Heart right ventricle (tissue), 16 donors: ENCODE measurements around the gene PTGES. TPM values are rescaled to one million over a fixed set of nuclear protein-coding genes. Genes with fewer than 3 reads are reported as not detected.
A peak's percentile ranks its signal among the peaks of the same experiment; 100 is the strongest.

Experiments
- ATAC-seq, 8 donors: fragments of 200-7000 bp; cut with Tn5 transposase; one replicate each; pipeline ENCODE4 v1.9.1; 2020; ENCODE audit warnings: mild to moderate bottlenecking in 8 of 8, moderate library complexity in 8 of 8, moderate number of reproducible peaks in 1 of 8
- DNase-seq, 2 donors: peaks; one replicate each; pipeline ENCODE4 v3.0.0-alpha.2; 2020
- H3K27ac ChIP-seq, 10 donors: fragments of 200-600 bp; sonication (generic) in 2 of 10; one replicate each; pipeline versions ENCODE4 v1.5.0 to v1.8.0; 2020 to 2022; ENCODE audit warnings: mild to moderate bottlenecking in 3 of 10
- H3K27me3 ChIP-seq, 7 donors: fragments of 200-600 bp; one replicate each; pipeline ENCODE4 v1.8.0; 2021 to 2022; ENCODE audit warnings: mild to moderate bottlenecking in 2 of 7
- H3K36me3 ChIP-seq, 9 donors: fragments of 200-600 bp; sonication (generic) in 1 of 9; one replicate each; pipeline versions ENCODE4 v1.5.0 to v1.8.0; 2020 to 2022; ENCODE audit warnings: mild to moderate bottlenecking in 2 of 9
- H3K4me1 ChIP-seq, 9 donors: fragments of 200-600 bp; sonication (generic) in 1 of 9; one replicate each; pipeline versions ENCODE4 v1.5.0 to v1.8.0; 2020 to 2022; ENCODE audit warnings: mild to moderate bottlenecking in 4 of 9
- H3K4me3 ChIP-seq, 10 donors: fragments of 200-600 bp; sonication (generic) in 2 of 10; one replicate each; pipeline versions ENCODE4 v1.5.0 to v1.8.0; 2020 to 2022; ENCODE audit warnings: mild to moderate bottlenecking in 7 of 10, moderate library complexity in 2 of 10
- H3K9me3 ChIP-seq, 11 donors: fragments of 200-600 bp in 10 of 11; sonication (generic) in 2 of 11; one replicate each; pipeline versions ENCODE4 v1.5.0 to v1.8.0; 2013 to 2022; ENCODE audit warnings: mild to moderate bottlenecking in 2 of 11, control low read depth in 1 of 11, moderate library complexity in 1 of 11
- WGBS, 2 donors: extraction: QIAGEN DNeasy Blood & Tissue Kit; methylation state at CpG; one replicate each; pipeline ENCODE4 v1.1.7; 2013; ENCODE audit warnings: inconsistent platforms in 1 of 2; 5-methylcytosine and 5-hydroxymethylcytosine counted together
- intact Hi-C, 10 donors: fragments of 100-400 bp; cut with DNase I; formaldehyde crosslinking; loops; one replicate each; pipeline versions ENCODE4 v1.11.1 to v1.14.2; 2022
- polyA plus RNA-seq, 2 donors: library from polyadenylated mRNA; stranded (reverse); fragments of 200-250 nt; gene quantifications; one replicate each; pipeline ENCODE4 v1.2.3, GENCODE V29; 2013
- total RNA-seq, 10 donors: library from RNA; stranded (reverse); fragmentation: NEBNext Ultra II Directional in 3 of 10; extraction: Animal tissue kit (Norgen Biotek cat#: 25700) in 3 of 10; gene quantifications; one replicate each; pipeline versions ENCODE4 v1.2.1 to v1.2.4, GENCODE V29; 2021 to 2023
- TF ChIP-seq, protein P1 (sequence below), 9 donors: fragments of 200-600 bp; sonication (generic) in 2 of 9; IDR thresholded peaks; one replicate each; pipeline versions ENCODE4 v1.5.0 to v1.8.0; 2021 to 2022; ENCODE audit warnings: antibody characterized with exemption in 9 of 9, mild to moderate bottlenecking in 5 of 9, moderate library complexity in 1 of 9
- donor health status: Arrhythmogenic right ventricular cardiomyopathy.
- donor health status: ischemic (EF 13 %, LVEDD 7.1; RV severe dilation, severe dysfunction).
- donor health status: healthy with polysubstance abuse.
- donor health status: DM: no; HTN: yes; CAD: no.
- donor health status: DM: no; HTN: no; CAD: no.
- donor health status: ischemic (EF 25% LVEDD 6.9; RV normal size, moderate dysfunction).
- donor health status: ischemic (EF 25% LVEDD 5.7; RV mildly dilated, moderate dysfunction).
- donor health status: healthy.
- donor health status: DM: yes; HTN: yes; CAD: no.
- donor health status: Ischemic cardiomyopathy.
- donor health status: ischemic (EF 35%, LVEDD 5.7; RV mildly dilated, moderate dysfunction).
- donor health status: nonischemic (EF 11% LVEDD 7.7; RV severe dilation, severe dysfunction).
- donor health status: DM: yes; HTN: yes; CAD: no.
- donor health status: PGD.
- donor health status: ischemic (EF 29% LVEDD 5.4; RV normal size, mild dysfunction).
- donor health status: nonischemic (EF 23%, LVEDD 6.1; RV moderate dilation, normal function).

PTGES gene
- total and polyA plus RNA-seq, 12 donors, result 0.15 to 5.7 (median 1.5) TPM

DNA sequence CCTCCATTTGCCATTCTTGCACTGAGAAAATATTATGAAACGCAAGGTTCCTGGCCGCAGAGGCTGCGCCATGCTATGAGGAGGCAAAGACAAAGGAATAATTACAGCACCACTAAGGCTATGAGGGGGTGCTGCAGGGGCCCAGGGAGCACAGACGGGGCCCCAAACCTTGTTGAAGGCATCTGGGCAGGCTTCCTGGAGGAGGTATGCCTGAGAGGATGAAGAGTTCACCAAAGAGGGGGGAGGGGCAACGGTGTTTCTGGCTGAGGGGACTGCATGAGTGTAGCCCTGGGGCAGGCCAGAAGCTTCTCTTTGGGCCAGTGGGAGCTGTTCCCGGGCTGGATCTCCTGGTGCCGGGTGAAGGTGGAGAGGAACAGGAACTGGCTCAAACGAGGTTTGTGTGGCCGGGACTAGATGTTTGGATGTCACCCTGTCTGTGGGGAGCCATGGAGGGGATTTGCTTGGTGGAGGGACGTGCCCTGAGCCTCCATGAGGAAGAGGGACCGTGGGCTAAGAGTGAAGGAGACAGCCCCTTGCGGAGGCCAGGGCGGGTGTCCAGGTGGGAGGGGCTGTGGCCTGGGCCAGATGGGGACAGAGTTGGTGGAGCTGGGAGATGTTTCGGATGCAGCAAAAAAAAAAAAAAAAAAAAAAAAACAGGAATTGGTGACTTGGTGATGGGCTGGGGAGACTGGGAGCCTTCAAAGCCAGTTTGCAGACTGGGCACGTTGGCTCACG is 28.2 kb downstream of the PTGES start:
- intact Hi-C loops, result loop anchor here in 4 of 10 donors (5.0 to 10.0 kb wide), 2 partner anchors 80 to 82 kb away; partner anchors contain the start of gene ASB6 (in 4 of the 4)
- Histone ChIP-seq H3K36me3 (no peaks in the 10 kb centered on the region), H3K9me3 (no peaks in the 10 kb centered on the region), H3K4me3 (no peak overlapping the region), H3K4me1 (peaks cover 0 to 24% (median 16%) of the 10 kb centered on the region in 9 donors), H3K27ac (peak overlapping the region in 1 of 10 donors; percentile 52), H3K27me3 (no peaks in the 10 kb centered on the region)
- TF ChIP-seq, protein P1, sequence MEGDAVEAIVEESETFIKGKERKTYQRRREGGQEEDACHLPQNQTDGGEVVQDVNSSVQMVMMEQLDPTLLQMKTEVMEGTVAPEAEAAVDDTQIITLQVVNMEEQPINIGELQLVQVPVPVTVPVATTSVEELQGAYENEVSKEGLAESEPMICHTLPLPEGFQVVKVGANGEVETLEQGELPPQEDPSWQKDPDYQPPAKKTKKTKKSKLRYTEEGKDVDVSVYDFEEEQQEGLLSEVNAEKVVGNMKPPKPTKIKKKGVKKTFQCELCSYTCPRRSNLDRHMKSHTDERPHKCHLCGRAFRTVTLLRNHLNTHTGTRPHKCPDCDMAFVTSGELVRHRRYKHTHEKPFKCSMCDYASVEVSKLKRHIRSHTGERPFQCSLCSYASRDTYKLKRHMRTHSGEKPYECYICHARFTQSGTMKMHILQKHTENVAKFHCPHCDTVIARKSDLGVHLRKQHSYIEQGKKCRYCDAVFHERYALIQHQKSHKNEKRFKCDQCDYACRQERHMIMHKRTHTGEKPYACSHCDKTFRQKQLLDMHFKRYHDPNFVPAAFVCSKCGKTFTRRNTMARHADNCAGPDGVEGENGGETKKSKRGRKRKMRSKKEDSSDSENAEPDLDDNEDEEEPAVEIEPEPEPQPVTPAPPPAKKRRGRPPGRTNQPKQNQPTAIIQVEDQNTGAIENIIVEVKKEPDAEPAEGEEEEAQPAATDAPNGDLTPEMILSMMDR (IDR thresholded peaks at IDR 0.05), result no peak
- 87 to 88% methylated on average over 16 of the region's 16 CpGs for WGBS, 2 donors
- ATAC-seq (no peak), DNase-seq (no peak)

DNA sequence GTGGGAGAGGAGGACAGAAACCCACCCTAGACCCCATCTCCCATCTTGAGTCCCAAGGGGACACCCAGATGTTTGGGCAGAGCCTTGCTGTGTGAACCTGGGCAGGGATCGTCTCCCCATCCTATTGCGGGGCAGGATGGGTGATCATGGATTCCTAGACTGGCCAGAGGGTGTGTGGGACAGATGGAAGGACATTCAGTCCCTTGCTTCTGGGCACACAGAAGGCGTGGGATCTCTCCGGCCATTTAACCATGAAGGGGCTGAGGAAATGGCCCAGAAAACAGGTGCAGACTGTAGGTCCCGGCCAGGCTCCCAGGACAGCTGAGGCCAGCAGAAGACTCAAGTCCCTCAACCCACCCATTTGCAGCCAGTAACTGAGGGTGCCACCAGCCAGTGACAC is 29.9 kb downstream of the PTGES start:
- no peaks in the 10 kb centered on the region for H3K36me3 ChIP-seq
- WGBS, 2 donors, result 93 to 94% methylated on average over 5 of the region's 5 CpGs
- H3K9me3 ChIP-seq, result no peaks in the 10 kb centered on the region
- DNase-seq, result no peak
- intact Hi-C loops, result loop anchor here in 3 of 10 donors (10.0 kb wide), 1 partner anchor 78 kb away; the partner anchor contains the start of gene ASB6 (in 3 of the 3)
- TF ChIP-seq, protein P1 (IDR thresholded peaks at IDR 0.05), result no peak
- H3K4me1 ChIP-seq, result peaks cover 0 to 24% (median 16%) of the 10 kb centered on the region in 9 donors
- no peak overlapping the region for H3K27ac ChIP-seq
- H3K27me3 ChIP-seq, result peaks cover 0 to 5% (median 0%) of the 10 kb centered on the region in 7 donors
- ATAC-seq, result no peak
- no peak overlapping the region for H3K4me3 ChIP-seq

DNA sequence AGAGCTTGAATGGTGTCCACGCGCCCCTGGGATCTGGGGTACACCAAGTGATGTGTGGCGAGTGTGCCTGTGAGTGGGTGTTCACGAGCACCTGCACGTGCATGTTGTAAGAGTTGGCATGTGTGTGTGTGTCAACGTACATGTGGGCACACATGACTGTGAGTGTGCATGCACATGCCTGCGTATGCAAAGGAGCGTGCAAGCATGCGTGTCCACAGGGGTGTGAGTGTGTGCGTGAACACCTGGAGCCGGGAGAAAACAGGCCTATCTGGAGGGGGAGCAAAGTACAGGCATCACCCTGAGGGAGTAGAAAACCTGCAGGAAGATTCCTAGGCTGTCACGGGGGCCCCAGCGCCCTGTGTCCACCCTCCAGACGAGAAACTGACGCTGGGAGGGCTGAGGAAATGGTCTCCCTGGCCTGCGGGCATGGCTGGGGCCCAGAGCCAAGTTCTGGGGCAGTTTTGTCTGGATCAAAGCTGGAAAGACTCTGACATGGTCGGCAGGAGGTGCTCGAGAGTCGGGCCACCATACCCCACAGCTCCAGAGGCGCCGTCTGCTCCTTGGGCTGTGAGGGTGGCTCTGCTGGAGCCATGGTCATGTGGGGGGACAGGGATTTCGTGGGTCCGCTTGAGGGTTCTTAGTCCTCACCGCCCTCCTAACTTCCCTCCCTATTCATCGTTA is 31.8 kb downstream of the PTGES start:
- WGBS, 2 donors, result 84 to 88% methylated on average over 25 of the region's 25 CpGs
- H3K27ac ChIP-seq, result no peak overlapping the region
- ATAC-seq, result no peak
- H3K4me1 ChIP-seq, result peaks cover 0 to 15% (median 5%) of the 10 kb centered on the region in 9 donors
- H3K4me3 ChIP-seq, result no peak overlapping the region
- TF ChIP-seq, protein P1 (IDR thresholded peaks at IDR 0.05), result no peak
- peaks cover 0 to 5% (median 0%) of the 10 kb centered on the region in 7 donors for H3K27me3 ChIP-seq
- intact Hi-C loops, result loop anchor here in 3 of 10 donors (10.0 kb wide), 1 partner anchor 76 kb away; the partner anchor contains the start of gene ASB6 (in 3 of the 3)
- H3K36me3 ChIP-seq, result no peaks in the 10 kb centered on the region
- no peaks in the 10 kb centered on the region for H3K9me3 ChIP-seq
- DNase-seq, result no peak

DNA sequence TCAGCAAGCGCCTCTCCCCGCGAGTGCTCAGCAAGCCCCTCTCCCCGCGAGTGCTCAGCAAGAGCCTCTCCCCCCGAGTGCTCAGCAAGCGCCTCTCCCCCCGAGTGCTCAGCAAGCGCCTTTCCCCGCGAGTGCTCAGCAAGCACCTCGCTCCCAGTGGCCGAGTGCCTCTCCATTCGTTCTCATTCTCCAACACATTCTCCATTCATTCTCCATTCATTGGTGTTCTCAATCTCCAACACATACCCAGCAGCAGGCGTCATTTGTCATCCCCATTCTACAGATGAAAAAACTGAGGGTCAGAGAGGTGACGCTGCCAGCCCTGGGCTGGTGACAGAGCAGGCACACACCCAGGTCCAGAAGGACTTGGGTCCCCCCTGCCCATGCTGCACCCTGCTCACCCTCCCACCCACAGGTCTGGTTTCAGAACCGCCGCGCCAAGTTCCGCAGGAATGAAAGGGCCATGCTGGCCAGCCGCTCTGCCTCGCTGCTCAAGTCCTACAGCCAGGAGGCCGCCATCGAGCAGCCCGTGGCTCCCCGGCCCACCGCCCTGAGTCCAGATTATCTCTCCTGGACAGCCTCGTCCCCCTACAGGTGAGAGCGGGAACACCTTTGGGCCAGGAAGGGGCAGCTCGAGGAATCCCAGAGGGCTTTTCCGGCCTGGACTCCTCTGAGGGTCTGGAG is 32.5 kb downstream of the PTGES start:
- DNase-seq, result no peak
- 86 to 87% methylated on average over 31 of the region's 31 CpGs for WGBS, 2 donors
- Histone ChIP-seq H3K4me1 (peaks cover 0 to 15% (median 0%) of the 10 kb centered on the region in 9 donors), H3K27me3 (peaks cover 0 to 5% (median 0%) of the 10 kb centered on the region in 7 donors), H3K9me3 (no peaks in the 10 kb centered on the region), H3K36me3 (no peaks in the 10 kb centered on the region), H3K27ac (no peak overlapping the region), H3K4me3 (no peak overlapping the region)
- ATAC-seq, result no peak
- TF ChIP-seq, protein P1 (IDR thresholded peaks at IDR 0.05), result no peak
- intact Hi-C loops, result loop anchor here in 3 of 10 donors (10.0 kb wide), 1 partner anchor 76 kb away; the partner anchor contains the start of gene ASB6 (in 3 of the 3)
